NCI-H1417 (cell line): ENCODE measurements around the gene SLC39A13.

Source experiments
- DNase-seq, 3 experiments: peaks; one replicate each; lab custom pipeline; 2025; lab: John Stamatoyannopoulos, UW

The SLC39A13 gene

GRCh38 chr11:47453365-47453764 is 45.0 kb downstream of the SLC39A13 start:
- DNase-seq, result no peak

- peak; percentile 46 to 86 (median 80) for DNase-seq
Observed at GRCh38 chr11:47454258-47454671, 45.9 kb downstream of the SLC39A13 start.

- no peak for DNase-seq
Observed at GRCh38 chr11:47460571-47461235, 52.3 kb downstream of the SLC39A13 start.

GRCh38 chr11:47461876-47462275 is 53.5 kb downstream of the SLC39A13 start:
- DNase-seq, result no peak

- DNase-seq, result peak; percentile 70 to 98 (median 94)
Observed at GRCh38 chr11:47464483-47464882, 56.1 kb downstream of the SLC39A13 start.
